Measurements from ENCODE around the gene IL1RAPL2.
A peak's percentile ranks its signal among the peaks of the same experiment; 100 is the strongest.
"Not testable (repeated sequence)": the region's sequence is repeated elsewhere in the genome, so short reads cannot be mapped to it uniquely, and the experiment has no call there.

Gene IL1RAPL2

DNA sequence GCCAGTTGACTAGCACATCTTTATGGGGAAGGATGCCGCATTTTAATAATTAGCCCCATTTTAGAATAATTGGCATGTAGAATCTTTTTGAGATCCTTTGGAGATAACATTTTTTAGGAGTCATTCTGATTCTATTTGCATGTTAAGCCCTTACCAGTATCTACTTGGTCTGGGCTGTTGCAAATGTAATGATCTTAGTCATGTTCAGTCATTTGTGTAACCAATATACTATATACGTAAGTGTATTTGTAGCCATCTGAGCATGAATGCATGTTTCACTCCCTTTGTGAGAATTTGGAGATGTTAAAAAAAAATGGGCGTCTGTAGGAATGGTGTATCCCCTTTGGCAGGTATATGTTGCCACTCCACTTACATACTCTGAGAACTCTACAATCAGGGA is 535.4 kb downstream of the IL1RAPL2 start:
- in situ Hi-C loops (cut with HindIII; ENCODE audit: low pct_ligation_motif_present, low pct_unique_long_range_greater_than_20kb, low sequenced_read_pairs): no loop called here

DNA sequence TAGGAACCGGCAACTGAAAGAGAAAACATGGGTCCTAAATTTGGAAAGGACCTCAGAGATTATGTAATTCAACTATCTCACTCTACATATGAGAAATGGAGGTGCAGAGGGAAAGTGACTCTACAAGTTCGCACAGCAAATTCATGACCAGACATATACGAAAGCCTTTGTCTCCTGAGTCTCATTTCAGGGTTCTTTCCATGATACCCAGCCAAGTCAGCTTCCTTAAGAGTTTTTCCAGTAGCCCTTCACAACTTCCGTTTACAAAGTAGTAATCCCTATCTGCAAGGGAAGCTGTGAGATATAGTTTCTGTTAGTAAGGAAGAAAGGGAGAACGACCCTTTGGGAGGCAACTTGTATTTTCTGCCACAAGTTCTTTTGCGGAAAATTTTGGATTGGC is 543.9 kb downstream of the IL1RAPL2 start:
- no peak for DNase-seq
- in situ Hi-C loops (cut with HindIII; ENCODE audit: low pct_ligation_motif_present, low pct_unique_long_range_greater_than_20kb, low sequenced_read_pairs): no loop called here

More for the DNA sequence above, 535.4 kb downstream of the IL1RAPL2 start:
- DNase-seq: no peak

DNA sequence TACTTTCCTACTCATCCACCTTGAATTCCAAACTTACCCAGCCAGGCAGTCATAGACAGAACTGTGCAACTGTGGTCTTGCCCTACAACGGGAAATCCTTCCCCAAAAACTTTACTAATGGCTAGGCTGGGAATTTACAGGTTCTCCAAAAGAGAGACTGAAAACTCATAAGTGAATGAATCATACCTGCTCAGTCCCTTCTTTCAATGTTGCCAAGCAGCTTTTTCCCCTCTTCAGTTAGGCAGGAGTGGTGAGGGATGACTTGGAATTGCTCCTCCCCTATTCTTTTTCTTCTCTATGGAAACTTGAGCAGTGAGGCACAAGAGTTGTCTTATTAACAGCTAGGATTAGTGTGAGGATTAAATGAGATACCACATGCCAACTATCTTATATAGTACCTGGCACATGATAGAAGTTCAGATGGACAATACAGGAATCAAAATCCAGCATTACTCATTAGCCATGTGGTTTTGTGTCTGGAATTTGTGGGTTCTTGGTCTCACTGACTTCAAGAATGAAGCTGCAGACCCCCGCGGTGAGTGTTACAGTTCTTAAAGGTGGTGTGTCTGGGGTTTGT is 548.6 kb downstream of the IL1RAPL2 start:
- in situ Hi-C loops (cut with HindIII; ENCODE audit: low pct_ligation_motif_present, low pct_unique_long_range_greater_than_20kb, low sequenced_read_pairs): no loop called here
- no peak for DNase-seq

DNA sequence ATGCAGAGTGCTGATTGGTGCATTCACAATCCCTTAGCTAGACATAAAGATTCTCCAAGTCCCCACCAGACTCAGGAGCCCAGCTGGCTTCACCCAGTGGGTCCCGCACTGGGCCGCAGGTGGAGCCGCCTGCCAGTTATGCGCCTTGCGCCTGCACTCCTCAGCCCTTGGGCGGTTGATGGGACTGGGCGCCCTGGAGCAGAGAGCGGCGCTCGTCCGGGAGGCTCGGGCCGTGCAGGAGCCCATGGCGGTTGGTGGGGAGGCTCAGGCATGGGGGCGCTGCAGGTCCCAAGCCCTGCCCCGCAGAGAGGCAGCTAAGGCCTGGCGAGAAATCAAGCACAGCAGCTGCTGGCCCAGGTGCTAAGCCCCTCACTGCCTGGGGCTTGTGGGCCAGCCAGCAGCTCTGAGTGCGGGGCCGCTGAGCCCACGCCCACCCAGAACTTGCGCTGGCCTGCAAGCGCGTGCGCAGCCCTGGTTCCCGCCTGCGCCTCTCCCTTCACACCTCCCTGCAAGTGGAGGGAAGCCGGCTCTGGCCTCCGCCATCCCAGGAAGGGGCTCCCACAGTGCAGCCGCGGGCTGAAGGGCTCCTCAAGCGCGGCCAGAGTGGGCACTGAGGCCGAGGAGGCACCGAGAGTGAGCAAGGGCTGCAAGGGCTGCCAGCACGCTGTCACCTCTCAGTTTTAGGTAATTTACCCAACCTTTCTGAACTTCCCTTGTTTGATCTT is 549.8 kb downstream of the IL1RAPL2 start:
- in situ Hi-C loops (cut with HindIII; ENCODE audit: low pct_ligation_motif_present, low pct_unique_long_range_greater_than_20kb, low sequenced_read_pairs); DNase-seq: not testable (repeated sequence)

DNA sequence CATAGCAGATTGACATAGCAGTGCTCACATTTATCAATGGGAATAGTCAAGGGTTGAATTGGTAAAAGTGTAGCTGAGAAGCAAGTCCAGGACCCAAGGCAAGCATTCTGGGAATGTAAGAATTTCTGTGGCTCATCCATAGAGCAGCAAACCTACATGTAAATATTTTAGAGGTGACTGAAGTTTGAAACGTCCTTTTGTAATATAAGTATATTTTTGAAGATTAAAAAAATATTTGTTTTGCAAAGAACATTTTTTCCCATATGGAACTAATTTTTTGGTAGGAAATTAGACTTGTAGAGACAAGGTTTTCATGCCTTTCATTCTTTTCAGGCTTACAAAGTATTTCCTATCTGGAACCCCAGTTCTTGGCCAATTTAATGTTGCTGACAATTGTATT is 550.5 kb downstream of the IL1RAPL2 start:
- DNase-seq: no peak
- in situ Hi-C loops (cut with HindIII; ENCODE audit: low pct_ligation_motif_present, low pct_unique_long_range_greater_than_20kb, low sequenced_read_pairs): no loop called here

DNA sequence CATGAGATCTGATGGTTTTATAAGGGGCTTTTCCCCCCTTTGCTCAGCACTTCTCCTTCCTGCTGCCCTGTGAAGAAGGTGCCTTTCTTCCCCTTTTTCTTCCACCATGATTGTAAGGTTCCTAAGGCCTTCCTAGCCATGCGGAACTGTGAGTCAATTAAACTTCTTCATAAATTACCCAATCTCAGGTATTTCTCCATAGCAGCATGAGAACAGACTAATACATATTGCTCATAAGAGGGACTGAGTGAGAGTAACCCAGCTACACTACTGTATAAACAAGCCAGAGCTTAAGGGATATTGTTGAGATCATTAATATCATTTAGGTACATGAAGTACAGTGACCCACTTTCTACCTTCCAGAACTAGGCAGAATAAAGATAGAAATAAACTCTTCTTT is 551.6 kb downstream of the IL1RAPL2 start:
- in situ Hi-C loops (cut with HindIII; ENCODE audit: low pct_ligation_motif_present, low pct_unique_long_range_greater_than_20kb, low sequenced_read_pairs): no loop called here
- no peak for DNase-seq

DNA sequence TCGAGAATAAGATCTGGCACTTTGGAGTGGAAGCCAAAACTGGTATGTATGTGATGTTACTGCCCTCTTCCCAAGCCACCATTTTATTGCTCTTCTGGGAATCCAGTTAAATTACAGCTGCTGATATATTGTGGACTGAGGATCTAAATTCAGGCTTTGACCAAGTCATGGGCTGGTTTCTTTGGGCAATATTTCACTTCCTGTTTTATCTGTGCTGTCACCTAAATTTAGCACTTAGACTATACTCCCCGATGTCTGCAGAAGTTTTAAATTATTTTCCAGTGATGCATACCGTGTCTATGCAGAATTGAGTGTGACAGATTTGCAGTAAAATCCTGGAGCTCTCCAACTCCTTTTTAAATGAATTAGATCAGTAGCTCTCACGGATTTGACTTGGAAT is 554.5 kb downstream of the IL1RAPL2 start:
- no peak for DNase-seq
- in situ Hi-C loops (cut with HindIII; ENCODE audit: low pct_ligation_motif_present, low pct_unique_long_range_greater_than_20kb, low sequenced_read_pairs): no loop called here

DNA sequence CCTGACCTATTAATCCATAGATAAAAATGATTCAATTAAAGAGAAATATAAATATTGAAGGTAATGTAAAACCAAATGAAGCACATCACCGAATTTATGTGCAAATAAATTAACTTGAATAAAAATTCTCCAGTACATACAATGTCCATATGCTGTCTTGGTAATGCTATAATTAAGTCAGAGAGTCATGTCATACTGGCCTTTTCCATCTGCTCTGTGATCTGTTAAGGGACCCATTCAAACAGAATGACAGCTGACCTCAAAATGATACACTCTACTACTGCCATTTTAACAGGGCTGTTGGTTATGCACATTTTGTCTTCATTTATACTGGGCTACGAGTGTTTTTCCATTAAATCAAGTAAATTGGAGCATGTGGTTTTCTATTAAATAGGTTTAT is 555.2 kb downstream of the IL1RAPL2 start:
- no peak for DNase-seq
- in situ Hi-C loops (cut with HindIII; ENCODE audit: low pct_ligation_motif_present, low pct_unique_long_range_greater_than_20kb, low sequenced_read_pairs): no loop called here

DNA sequence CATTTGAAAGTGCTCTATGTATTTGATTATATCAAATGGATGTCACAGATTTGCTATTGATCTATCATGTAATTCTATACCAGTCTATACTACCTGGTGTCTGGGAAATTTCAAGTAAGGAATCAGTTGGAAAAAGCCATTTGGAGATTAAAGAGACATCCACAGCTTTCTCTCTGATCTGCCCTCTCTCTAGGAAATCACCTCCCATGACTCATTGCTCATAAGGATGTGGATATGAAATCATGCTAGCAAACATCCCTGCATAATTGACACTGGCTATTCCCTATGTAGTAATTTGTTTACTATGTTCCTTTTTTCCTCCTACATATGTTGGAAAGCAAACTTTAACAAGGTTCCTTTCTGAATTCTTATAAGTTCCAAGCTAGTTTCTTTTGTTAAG is 560.2 kb downstream of the IL1RAPL2 start:
- DNase-seq: no peak
- in situ Hi-C loops (cut with HindIII; ENCODE audit: low pct_ligation_motif_present, low pct_unique_long_range_greater_than_20kb, low sequenced_read_pairs): no loop called here

DNA sequence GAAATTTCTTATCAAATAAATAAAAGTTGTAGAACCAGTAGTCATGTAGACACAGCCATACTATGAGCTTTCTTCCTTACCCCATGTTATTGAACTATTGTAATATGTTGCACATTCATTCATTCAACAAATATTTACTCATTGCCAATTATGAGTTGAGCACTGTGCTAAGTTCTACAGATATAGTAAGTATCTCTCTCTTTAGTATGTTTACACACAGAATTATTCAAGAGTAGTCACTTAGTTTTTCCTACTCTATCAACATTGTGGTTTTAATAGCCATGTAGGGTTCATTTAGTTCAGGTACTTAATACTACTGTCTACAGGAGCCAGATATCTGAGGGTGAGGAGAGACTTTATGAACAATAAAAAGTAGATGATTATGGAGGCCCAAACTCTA is 568.3 kb downstream of the IL1RAPL2 start:
- in situ Hi-C loops (cut with HindIII; ENCODE audit: low pct_ligation_motif_present, low pct_unique_long_range_greater_than_20kb, low sequenced_read_pairs): no loop called here
- DNase-seq: no peak

DNA sequence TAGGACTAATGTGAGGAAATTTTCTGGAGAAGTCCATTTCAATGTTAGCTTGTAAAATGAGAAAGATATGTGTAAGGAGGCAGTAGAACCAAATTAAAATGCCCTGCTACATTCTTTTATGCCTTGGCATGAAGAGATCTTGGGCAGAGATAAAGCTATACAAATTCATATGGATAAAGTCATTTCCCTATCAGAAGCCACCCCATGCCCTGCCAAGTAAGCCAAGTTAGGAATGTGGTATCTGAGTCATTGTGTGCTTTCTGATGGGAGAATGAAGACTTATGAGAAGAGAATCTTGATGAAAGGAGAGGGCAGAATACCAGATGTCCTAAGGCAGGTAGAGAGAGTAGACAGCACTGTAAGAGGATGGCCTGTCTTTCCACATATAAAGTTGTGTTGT is 570.8 kb downstream of the IL1RAPL2 start:
- peak; percentile 0 for DNase-seq
- in situ Hi-C loops (cut with HindIII; ENCODE audit: low pct_ligation_motif_present, low pct_unique_long_range_greater_than_20kb, low sequenced_read_pairs): no loop called here

DNA sequence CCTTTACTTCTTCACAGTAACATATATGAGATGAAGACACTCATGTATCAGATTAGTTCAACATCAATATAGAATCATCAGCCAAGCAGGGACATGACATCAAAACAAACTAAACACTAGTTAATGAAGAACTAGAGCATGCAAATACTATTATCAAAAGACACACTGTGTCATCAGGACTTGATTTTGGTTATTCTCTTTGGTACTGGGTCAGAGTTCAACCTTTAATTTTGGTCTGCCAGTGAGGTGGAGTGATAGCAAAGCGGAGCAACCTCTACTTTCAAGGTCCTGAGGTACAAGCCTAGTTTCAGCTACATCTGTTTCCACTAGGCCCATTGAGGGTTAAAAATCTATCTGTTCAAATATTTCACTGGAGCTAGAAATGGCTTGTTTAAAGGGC is 584.0 kb downstream of the IL1RAPL2 start:
- in situ Hi-C loops (cut with HindIII; ENCODE audit: low pct_ligation_motif_present, low pct_unique_long_range_greater_than_20kb, low sequenced_read_pairs): no loop called here
- no peak for DNase-seq

DNA sequence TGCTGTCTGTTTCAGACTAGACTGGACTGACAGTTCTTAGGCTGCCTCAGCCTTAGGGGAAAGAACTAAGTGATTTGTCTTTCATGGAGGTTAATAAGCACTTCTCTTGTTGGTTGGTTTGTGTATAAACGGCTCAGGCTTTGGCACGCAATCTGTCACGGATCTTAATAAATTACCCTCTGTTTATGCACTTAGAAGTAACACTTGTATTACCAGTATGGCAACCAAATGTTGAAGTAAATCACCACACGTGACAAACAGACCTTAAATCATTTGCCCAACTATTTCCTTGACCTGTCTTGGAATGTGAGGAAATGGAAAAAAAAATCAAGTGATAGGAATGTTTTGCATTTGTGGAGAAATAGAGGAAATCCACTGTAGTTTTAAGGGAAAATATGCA is 584.6 kb downstream of the IL1RAPL2 start:
- in situ Hi-C loops (cut with HindIII; ENCODE audit: low pct_ligation_motif_present, low pct_unique_long_range_greater_than_20kb, low sequenced_read_pairs): no loop called here
- no peak for DNase-seq

DNA sequence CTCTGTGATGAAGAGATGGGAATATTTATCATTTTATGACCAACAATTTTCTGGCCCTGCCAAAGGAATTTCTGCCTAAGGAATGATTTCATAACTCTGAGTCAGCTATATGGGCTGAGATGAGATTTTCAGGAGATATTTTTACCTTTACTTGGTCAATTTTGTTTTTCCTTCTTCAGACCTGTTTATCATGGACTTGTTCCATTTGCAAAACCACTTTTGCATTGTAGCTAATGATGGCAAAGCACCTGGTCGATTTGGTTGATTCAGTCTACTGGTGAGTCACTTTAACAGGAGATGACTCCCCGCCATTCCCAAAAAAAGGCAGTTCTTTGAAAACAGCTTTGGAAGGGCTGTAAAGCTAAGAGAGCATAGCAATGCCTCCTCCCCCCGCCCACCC is 601.2 kb downstream of the IL1RAPL2 start:
- no peak for DNase-seq
- in situ Hi-C loops (cut with HindIII; ENCODE audit: low pct_ligation_motif_present, low pct_unique_long_range_greater_than_20kb, low sequenced_read_pairs): no loop called here

DNA sequence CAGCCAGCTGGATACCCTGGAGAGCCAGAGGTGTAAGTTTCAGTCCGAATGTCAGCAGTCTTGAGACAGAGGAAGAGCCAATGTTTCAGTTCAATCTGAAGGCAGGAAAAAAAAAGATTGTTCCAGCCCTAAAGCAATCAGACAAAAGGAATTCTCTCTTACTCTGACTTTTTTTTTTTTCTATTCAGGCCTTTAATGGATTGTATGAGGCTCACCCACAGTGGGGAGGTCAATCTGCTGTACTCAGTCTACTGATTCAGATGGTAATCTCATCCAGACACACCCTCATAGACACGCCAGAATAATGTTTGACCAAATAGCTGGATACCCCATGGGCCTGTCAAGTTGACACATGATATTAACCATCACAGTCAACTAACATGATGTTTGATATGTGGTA is 602.6 kb downstream of the IL1RAPL2 start:
- in situ Hi-C loops (cut with HindIII; ENCODE audit: low pct_ligation_motif_present, low pct_unique_long_range_greater_than_20kb, low sequenced_read_pairs): no loop called here
- no peak for DNase-seq

DNA sequence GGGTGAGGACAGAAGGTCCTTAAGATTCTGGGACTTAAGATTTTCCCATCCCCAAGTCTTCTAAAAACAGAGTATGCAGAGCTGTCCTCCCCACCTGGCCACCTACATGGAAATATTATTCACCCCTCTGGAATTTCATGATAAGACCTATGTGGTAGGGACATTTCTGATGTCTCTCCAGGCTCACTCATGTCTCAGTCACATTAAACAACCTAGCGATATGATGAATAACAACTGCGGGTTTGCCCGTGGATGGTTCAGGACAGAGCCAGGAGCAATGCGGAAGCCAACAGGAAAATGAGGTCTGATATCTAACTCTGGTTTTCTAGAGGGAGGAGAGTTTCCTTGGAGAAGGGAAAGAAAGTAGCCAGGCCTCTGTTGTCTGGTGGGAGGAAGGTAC is 607.1 kb downstream of the IL1RAPL2 start:
- DNase-seq: no peak
- in situ Hi-C loops (cut with HindIII; ENCODE audit: low pct_ligation_motif_present, low pct_unique_long_range_greater_than_20kb, low sequenced_read_pairs): no loop called here

DNA sequence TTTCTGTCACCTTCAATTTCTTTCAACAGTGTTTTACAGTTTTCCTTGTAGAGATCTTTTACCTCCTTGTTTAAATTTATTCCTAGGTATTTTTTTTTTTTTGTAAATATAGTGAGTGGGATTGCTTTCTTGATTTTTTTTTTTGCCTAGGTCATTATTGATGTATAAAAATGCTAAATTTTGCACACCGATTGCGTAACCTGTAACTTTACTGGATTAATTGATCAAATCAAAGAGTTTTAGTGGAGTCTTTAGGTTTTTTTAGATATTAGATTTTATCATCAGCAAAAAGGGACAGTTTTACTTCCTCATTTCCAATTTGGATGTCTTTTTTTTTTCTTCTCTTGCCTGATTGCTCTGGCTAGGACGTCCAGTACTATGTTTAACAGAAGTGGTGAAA is 613.6 kb downstream of the IL1RAPL2 start:
- no peak for DNase-seq
- in situ Hi-C loops (cut with HindIII; ENCODE audit: low pct_ligation_motif_present, low pct_unique_long_range_greater_than_20kb, low sequenced_read_pairs): no loop called here

DNA sequence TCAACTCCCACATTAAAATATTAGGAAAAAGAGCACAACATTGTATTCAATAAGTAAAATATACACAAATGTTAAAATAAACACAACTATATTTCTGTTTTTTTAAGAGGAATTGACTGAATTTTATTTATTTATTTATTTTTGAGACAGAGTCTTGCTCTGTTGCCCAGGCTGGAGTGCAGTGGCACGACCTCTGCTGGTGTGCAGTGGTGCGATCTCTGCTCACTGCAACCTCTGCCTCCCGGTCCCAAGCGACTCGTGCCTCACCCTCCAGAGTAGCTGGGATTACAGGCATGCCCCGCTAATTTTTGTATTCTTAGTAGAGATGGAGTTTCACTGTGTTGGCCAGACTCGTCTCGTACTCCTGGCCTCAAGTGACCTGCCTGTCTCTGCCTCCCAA is 623.1 kb downstream of the IL1RAPL2 start:
- DNase-seq: no peak
- in situ Hi-C loops (cut with HindIII; ENCODE audit: low pct_ligation_motif_present, low pct_unique_long_range_greater_than_20kb, low sequenced_read_pairs): no loop called here

DNA sequence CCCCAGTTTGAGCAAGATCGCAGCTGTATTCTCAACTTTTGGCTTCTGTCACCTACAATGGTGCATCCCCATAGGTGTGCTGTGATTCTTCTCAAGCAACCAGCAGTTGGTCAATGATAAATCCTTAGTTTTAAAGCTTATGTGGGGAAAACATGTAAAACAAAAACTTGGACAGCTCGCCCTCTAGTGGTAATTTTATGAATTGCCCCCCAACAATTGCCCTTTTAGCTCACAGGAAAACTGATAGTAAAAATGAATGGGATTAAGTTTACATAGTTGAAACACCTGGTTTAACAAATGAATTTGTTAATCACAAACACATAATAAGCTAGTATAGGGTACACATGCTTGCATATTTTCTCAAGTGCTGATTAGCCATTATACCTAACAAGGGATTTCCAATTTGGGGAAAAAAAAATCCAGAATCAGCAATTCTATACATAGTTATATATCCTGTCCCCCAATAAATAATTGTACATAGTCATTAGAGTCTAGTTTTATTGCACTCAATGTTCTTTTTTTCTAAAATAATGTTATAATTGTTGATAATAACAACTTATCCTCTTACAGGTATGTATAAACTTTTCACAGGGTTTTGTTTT is 624.4 kb downstream of the IL1RAPL2 start:
- peak; percentile 29 for DNase-seq
- in situ Hi-C loops (cut with HindIII; ENCODE audit: low pct_ligation_motif_present, low pct_unique_long_range_greater_than_20kb, low sequenced_read_pairs): no loop called here

DNA sequence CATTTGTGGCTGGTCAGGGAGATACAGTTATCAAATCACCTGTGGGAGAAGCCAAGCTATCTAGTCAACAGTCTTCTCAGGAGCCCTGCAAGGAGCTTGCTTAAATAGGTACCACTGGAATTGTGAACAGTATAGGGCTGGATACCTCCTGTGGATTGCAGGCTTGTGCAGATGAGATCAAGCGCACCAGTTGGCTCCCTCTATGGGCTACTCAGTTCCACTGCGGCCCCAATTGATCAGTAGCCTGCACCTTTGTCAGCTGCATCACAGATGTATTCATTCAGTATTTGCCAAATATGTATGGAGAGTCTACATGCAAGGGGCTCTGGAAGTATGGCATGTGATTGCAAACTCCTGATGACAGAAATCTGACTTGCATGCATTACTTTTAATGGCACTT is 625.9 kb downstream of the IL1RAPL2 start:
- DNase-seq: peak; percentile 7
- in situ Hi-C loops (cut with HindIII; ENCODE audit: low pct_ligation_motif_present, low pct_unique_long_range_greater_than_20kb, low sequenced_read_pairs): no loop called here

All from ACHN (cell line).